ENCODE results near the gene SETD2. TPM values are rescaled to one million over a fixed set of nuclear protein-coding genes. Genes with fewer than 3 reads are reported as not detected.

SETD2 gene
- polyA plus RNA-seq, 3 donors: 3.1 to 22.4 (median 7.5) TPM

DNA sequence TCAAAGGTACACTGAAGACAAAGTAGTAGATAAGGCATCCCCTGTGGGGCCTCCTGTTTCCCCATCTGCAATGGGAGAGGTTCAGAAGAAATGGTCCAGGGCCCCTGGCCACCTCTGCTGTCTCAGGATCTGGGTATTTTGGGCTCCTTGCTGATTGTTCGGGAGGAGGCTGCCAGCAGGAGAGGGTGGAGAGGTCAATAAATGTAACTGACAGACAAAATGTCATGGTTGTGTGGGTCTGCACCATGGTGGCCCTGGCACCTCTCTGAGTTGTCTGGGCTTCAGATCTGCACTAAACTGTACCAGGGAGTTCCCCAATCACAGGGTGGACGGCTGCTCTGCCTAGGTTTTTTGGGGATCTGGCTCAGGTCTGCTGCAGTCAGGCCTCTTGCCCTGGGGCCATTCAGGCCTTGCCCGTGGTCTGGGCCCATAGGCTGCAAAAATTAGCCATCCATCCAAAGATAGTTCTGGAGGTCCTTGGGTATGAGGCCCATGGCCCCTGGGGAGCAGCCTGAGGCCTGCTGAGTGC, 177.1 kb downstream of the SETD2 start:
- intact Hi-C loops (cut with micrococcal nuclease): loop anchor here in 1 of 2 donors (5.0 kb wide), 2 partner anchors 35 to 60 kb away; no protein-coding TSS in a partner anchor

More for the DNA sequence above, 177.1 kb downstream of the SETD2 start:
- peak overlapping the region in 1 of 3 experiments; percentile 79 for H3K4me3 ChIP-seq (replicated peaks in 1 of 3; ENCODE audit: low read depth in 2 of 3, low read length in 3 of 3)
- no peak for DNase-seq
- peaks cover 95% of the 10 kb centered on the region for H3K4me1 Mint-ChIP-seq
- peaks cover 0 to 3% (median 1%) of the 10 kb centered on the region in 3 donors for H3K27me3 Mint-ChIP-seq (ENCODE audit: low read depth in 3 of 3)
- H3K36me3 Mint-ChIP-seq: peaks cover 44 to 61% of the 10 kb centered on the region in 2 donors
- H4K20me1 ChIP-seq (ENCODE audit: insufficient read depth, low read length): peaks cover 69% of the 10 kb centered on the region
- H3K36me3 ChIP-seq (replicated peaks in 1 of 2; ENCODE audit: control insufficient read depth in 1 of 2, insufficient read depth in 2 of 2, low read length in 2 of 2): peaks cover 16 to 18% of the 10 kb centered on the region in 2 donors
- H3K27ac Mint-ChIP-seq: peak overlapping the region; percentile 85 to 99 (median 95)
- peak overlapping the region; percentile 83 for H3K4me2 ChIP-seq (replicated peaks; ENCODE audit: extremely low read depth, low read length, poor library complexity, severe bottlenecking)
- no peaks in the 10 kb centered on the region for H3K9me3 Mint-ChIP-seq
- H3K4me1 ChIP-seq (ENCODE audit: control insufficient read depth in 1 of 2, insufficient read depth in 2 of 2, low read length in 2 of 2): peaks cover 96 to 100% of the 10 kb centered on the region in 2 donors
- H3K27me3 ChIP-seq (ENCODE audit: control insufficient read depth in 2 of 2, insufficient read depth in 2 of 2, low read length in 2 of 2): no peaks in the 10 kb centered on the region
- H3K27ac ChIP-seq (ENCODE audit: low read depth in 1 of 2, low read length in 2 of 2): peak overlapping the region; percentile 89 to 92
- H2AFZ ChIP-seq (ENCODE audit: insufficient read depth, low read depth, low read length, poor library complexity, severe bottlenecking): no peak overlapping the region
- WGBS (ENCODE audit: insufficient coverage): 30% methylated on average over 2 of the region's 3 CpGs
- no peaks in the 10 kb centered on the region for H3K9me3 ChIP-seq (replicated peaks in 1 of 2; ENCODE audit: control insufficient read depth in 1 of 2, insufficient read depth in 1 of 2, low read length in 2 of 2)
- peak overlapping the region; percentile 69 for H3K9ac ChIP-seq (ENCODE audit: insufficient read depth, low read length, poor library complexity, severe bottlenecking)
- peaks cover 100% of the 10 kb centered on the region for H3K79me2 ChIP-seq (ENCODE audit: insufficient read depth, low read length)
- peak overlapping the region; percentile 9 to 90 for H3K4me3 Mint-ChIP-seq
- TF ChIP-seq CTCF (IDR thresholded peaks at IDR 0.05): no peak
